Ovary (tissue), 9 donors: ENCODE measurements around the gene SORD. TPM values are rescaled to one million over a fixed set of nuclear protein-coding genes. Genes with fewer than 3 reads are reported as not detected.
"Not testable (repeated sequence)": the region's sequence is repeated elsewhere in the genome, so short reads cannot be mapped to it uniquely, and the experiment has no call there.

Experiments
- DNase-seq, 5 donors: peaks; one replicate each; pipeline ENCODE4 v3.0.0-alpha.2; 2019 to 2020
- H3K27ac ChIP-seq, 2 donors: fragments of 200-600 bp; one replicate each; pipeline versions ENCODE4 v1.5.1 to v1.8.0; 2019 to 2022
- H3K27me3 ChIP-seq: fragments of 200-600 bp; one replicate; pipeline ENCODE4 v1.8.0; 2022
- H3K36me3 ChIP-seq: fragments of 200-600 bp; sonication (generic); one replicate; pipeline ENCODE4 v1.5.1; 2019
- H3K4me1 ChIP-seq: one replicate; pipeline ENCODE4 v1.8.1; 2013; ENCODE audit warnings: mild to moderate bottlenecking, moderate library complexity; ENCODE audit not compliant: insufficient read depth
- H3K4me3 ChIP-seq: fragments of 200-600 bp; sonication (generic); one replicate; pipeline ENCODE4 v1.5.1; 2017
- H3K9me3 ChIP-seq, 2 donors: fragments of 200-600 bp in 1 of 2; sonication (generic) in 1 of 2; one replicate each; pipeline versions ENCODE4 v1.5.1 to v1.8.1; 2013 to 2019; ENCODE audit warnings: mild to moderate bottlenecking in 1 of 2, moderate library complexity in 1 of 2
- EP300 ChIP-seq: sonication (generic); formaldehyde crosslinking; IDR thresholded peaks from one replicate; pipeline ENCODE4 v1.6.1; 2017; ENCODE audit warnings: antibody characterized with exemption
- POLR2A ChIP-seq: fragments of 450-650 bp; IDR thresholded peaks from one replicate; pipeline ENCODE4 v1.6.1; 2017; ENCODE audit warnings: antibody characterized with exemption, mild to moderate bottlenecking, moderate library complexity
- WGBS, 3 donors: extraction: QIAGEN DNeasy Blood & Tissue Kit in 1 of 3; methylation state at CpG; one replicate each; pipeline versions ENCODE4 v1.1.5 to v1.1.7; 2013 to 2017; 5-methylcytosine and 5-hydroxymethylcytosine counted together
- intact Hi-C, 4 donors: fragments of 100-400 bp; cut with DNase I; formaldehyde crosslinking; loops; one replicate each; pipeline versions ENCODE4 v1.11.0 to v1.15.1; 2022 to 2023
- polyA plus RNA-seq, 2 donors: library from polyadenylated mRNA; stranded (reverse); fragments of 200-250 nt in 1 of 2; fragments of 350-450 nt in 1 of 2; fragmentation: Illumina TruSeq in 1 of 2; extraction: RNeasy Lipid Tissue Mini Kit (QIAGEN cat#74804) in 1 of 2; gene quantifications; one replicate each; pipeline ENCODE4 v1.2.3, GENCODE V29; 2013 to 2014
- total RNA-seq, 7 donors: library from RNA; depleted of rRNA in 2 of 7; stranded (reverse); fragments of >200 nt in 2 of 7; fragmentation: NEBNext Ultra II Directional in 3 of 7; extraction: Animal tissue kit (Norgen Biotek cat#: 25700) in 3 of 7; gene quantifications; one replicate each; pipeline versions ENCODE4 v1.1.0 to v1.2.4, GENCODE V29; 2016 to 2023
- TF ChIP-seq, protein P1 (sequence below), 3 donors: fragments of 450-650 bp in 2 of 3; fragments of 200-600 bp in 1 of 3; IDR thresholded peaks; one replicate each; pipeline versions ENCODE4 v1.5.1 to v1.8.0; 2016 to 2022; ENCODE audit warnings: antibody characterized with exemption in 3 of 3, mild to moderate bottlenecking in 1 of 3
- donor health status: DM: no; HTN: no; CAD: no; lungs with moderate emphysema.
- donor health status: DM: no; HTN: no; CAD: no.
- donor health status: Bipolar disorder and iron deficiency.
- donor health status: DM: yes; HTN: yes; CAD: no.
- donor health status: DM: no; HTN: no; CAD: no.
- donor health status: DM: yes; HTN: yes; CAD: no.

Gene SORD
- total and polyA plus RNA-seq, 9 donors: 3.9 to 25.0 (median 8.3) TPM

- DNase-seq: no peak
- H3K4me1 ChIP-seq: no peaks in the 10 kb centered on the region
- TF ChIP-seq POLR2A (no peak), EP300 (no peak)
- TF ChIP-seq, protein P1, sequence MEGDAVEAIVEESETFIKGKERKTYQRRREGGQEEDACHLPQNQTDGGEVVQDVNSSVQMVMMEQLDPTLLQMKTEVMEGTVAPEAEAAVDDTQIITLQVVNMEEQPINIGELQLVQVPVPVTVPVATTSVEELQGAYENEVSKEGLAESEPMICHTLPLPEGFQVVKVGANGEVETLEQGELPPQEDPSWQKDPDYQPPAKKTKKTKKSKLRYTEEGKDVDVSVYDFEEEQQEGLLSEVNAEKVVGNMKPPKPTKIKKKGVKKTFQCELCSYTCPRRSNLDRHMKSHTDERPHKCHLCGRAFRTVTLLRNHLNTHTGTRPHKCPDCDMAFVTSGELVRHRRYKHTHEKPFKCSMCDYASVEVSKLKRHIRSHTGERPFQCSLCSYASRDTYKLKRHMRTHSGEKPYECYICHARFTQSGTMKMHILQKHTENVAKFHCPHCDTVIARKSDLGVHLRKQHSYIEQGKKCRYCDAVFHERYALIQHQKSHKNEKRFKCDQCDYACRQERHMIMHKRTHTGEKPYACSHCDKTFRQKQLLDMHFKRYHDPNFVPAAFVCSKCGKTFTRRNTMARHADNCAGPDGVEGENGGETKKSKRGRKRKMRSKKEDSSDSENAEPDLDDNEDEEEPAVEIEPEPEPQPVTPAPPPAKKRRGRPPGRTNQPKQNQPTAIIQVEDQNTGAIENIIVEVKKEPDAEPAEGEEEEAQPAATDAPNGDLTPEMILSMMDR (IDR thresholded peaks at IDR 0.05): no peak
- H3K27me3 ChIP-seq: no peaks in the 10 kb centered on the region
- H3K9me3 ChIP-seq: no peaks in the 10 kb centered on the region
- H3K27ac ChIP-seq: no peak overlapping the region
- WGBS, 3 donors: 48 to 67% (median 60%) methylated on average over 4 of the region's 4 CpGs
- intact Hi-C loops: no loop called here
- H3K4me3 ChIP-seq: no peak overlapping the region
- H3K36me3 ChIP-seq: no peaks in the 10 kb centered on the region
These were observed 41.4 kb downstream of the SORD start for GRCh38 chr15:45064386-45064785.

- H3K9me3 ChIP-seq, intact Hi-C loops, H3K36me3 ChIP-seq, H3K27ac ChIP-seq, H3K27me3 ChIP-seq, DNase-seq, H3K4me1 ChIP-seq, H3K4me3 ChIP-seq: not testable (repeated sequence)
- WGBS, 3 donors: 79 to 83% (median 80%) methylated on average over 5 to 6 of the region's 6 CpGs
These were observed 47.0 kb downstream of the SORD start for GRCh38 chr15:45069942-45070360.

GRCh38 chr15:45073602-45074001 lies 50.6 kb downstream of the SORD start:
- H3K27me3 ChIP-seq, intact Hi-C loops, H3K4me3 ChIP-seq, DNase-seq, H3K36me3 ChIP-seq, H3K27ac ChIP-seq, H3K4me1 ChIP-seq, H3K9me3 ChIP-seq: not testable (repeated sequence)

- intact Hi-C loops, H3K4me1 ChIP-seq, H3K27ac ChIP-seq, H3K36me3 ChIP-seq, H3K9me3 ChIP-seq, H3K4me3 ChIP-seq, H3K27me3 ChIP-seq, DNase-seq: not testable (repeated sequence)
- 40 to 80% methylated on average over 1 of the region's 9 CpGs; no CpG with 5 or more reads in 1 of the 3 donors for WGBS, 3 donors
These were observed 52.7 kb downstream of the SORD start for GRCh38 chr15:45075440-45076320.

DNA sequence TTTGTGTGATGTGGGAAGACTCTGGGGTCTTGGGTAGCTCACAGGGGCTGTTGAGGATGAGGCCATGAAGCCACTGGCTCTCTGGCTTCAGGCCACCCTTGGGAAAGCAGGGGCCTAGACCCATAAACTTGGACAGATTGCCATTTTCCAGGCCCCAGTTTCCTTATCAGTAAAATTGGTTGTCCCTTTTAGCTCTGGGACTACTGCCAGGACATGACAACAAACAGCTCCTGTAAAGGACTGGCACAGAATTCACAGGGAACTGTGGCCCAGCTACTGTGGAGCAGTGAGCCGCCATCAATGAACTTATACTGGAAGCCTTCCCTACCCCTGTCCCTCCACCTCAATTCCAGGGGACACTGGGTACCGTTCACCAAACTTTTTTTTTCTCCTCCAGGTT lies 54.4 kb downstream of the SORD start:
- intact Hi-C loops, H3K27me3 ChIP-seq, DNase-seq, H3K9me3 ChIP-seq, H3K27ac ChIP-seq, H3K4me3 ChIP-seq, H3K4me1 ChIP-seq, H3K36me3 ChIP-seq: not testable (repeated sequence)
- WGBS, 3 donors: 62 to 85% (median 74%) methylated on average over 2 of the region's 2 CpGs

DNA sequence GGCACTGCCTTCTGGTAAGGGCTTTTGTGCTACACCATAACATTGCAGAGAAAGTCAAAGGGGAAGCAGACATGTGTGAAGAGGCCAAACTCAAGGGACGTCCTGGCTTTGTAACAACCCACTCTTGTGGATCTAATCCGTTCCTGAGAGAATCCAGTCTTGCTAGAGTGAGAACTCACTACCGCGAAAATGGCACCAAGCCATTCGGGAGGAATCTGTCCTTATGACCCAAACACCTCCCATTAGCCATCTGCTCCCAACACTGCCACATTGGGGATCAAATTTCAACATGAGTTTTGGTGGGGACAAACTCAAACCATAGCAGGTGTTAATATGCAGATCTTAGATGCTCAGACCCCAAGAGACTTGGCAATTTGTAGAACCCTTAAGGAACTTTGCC lies 56.2 kb downstream of the SORD start:
- intact Hi-C loops, H3K9me3 ChIP-seq, H3K4me1 ChIP-seq, DNase-seq, H3K4me3 ChIP-seq, H3K27me3 ChIP-seq, H3K36me3 ChIP-seq, H3K27ac ChIP-seq: not testable (repeated sequence)
- WGBS, 3 donors: 30 to 63% (median 34%) methylated on average over 5 of the region's 5 CpGs

DNA sequence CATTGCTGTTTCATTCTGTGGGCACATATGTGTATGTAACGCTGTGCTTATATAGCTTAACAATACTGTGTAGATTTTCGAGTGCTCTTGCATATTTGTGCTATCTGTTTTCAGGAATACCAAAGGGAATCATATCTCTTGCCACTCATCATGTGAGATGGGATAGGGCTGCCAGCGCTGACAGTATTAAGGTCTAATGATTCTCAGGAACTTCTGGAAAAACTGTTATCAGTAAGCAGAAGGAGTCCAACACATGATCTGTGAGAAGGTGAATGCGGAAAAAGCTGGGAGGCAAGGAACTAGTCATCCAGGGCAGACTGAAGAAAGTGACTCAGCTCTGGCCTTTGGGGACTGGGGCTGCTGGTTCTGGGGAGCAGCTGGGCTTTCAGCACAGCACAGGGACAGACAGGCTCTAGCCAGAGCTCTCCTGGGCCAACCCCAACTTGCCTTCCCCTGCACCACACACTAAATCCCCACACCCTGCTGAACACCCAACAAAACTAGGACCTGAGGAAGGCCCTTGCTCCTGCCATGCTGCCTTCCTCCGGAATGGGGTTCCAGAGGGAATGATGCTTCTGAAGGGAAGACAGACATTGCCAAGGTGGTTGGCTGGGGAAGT lies 56.7 kb downstream of the SORD start:
- H3K27ac ChIP-seq, H3K27me3 ChIP-seq: not testable (repeated sequence)
- WGBS, 3 donors: 44 to 82% (median 55%) methylated on average over 5 of the region's 5 CpGs

GRCh38 chr15:45080593-45080992 lies 57.6 kb downstream of the SORD start:
- WGBS, 3 donors: 77 to 90% (median 90%) methylated on average over 2 to 3 of the region's 3 CpGs
- H3K36me3 ChIP-seq, H3K9me3 ChIP-seq, intact Hi-C loops, H3K4me3 ChIP-seq, H3K4me1 ChIP-seq, H3K27me3 ChIP-seq, DNase-seq, H3K27ac ChIP-seq: not testable (repeated sequence)

More for the DNA sequence above, 56.7 kb downstream of the SORD start:
- H3K4me3 ChIP-seq, H3K36me3 ChIP-seq, H3K9me3 ChIP-seq, H3K4me1 ChIP-seq, DNase-seq, intact Hi-C loops: not testable (repeated sequence)

DNA sequence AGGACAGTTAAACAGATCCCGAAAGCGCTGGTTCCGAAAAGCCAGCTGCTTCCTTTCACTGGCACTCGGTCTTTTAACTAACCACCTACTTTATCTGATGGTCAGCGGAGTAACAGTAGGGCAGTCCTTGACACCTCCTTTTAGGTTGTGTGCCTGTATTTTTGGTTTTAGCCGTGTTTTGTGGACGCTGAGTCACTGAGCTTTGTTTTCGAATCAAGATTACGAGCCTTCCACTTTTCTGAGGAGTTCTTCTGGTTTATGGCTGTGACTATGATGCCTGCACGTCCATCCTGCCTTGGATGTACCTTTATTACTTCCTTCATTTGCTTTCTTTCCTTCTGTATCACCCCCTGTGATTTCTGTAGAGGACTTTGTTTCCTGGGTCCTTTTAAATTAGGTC lies 59.4 kb downstream of the SORD start:
- DNase-seq, H3K4me3 ChIP-seq, intact Hi-C loops, H3K36me3 ChIP-seq, H3K27me3 ChIP-seq, H3K9me3 ChIP-seq, H3K4me1 ChIP-seq, H3K27ac ChIP-seq: not testable (repeated sequence)
- 38 to 57% (median 44%) methylated on average over 5 to 10 of the region's 10 CpGs for WGBS, 3 donors
